MM.1S (cell line): ENCODE results near the gene ELN.

Source experiments
- CTCF ChIP-seq: fragments of 300-600 bp; sonication (generic); IDR thresholded peaks from 2 replicates; pipeline ENCODE4 v1.5.1; 2016; ENCODE audit warnings: antibody characterized with exemption, low read length, mixed read lengths
- EZH2 ChIP-seq: fragments of 300-600 bp; sonication (generic); optimal IDR thresholded peaks from 2 replicates; pipeline ENCODE3; 2017; ENCODE audit warnings: low read depth, mild to moderate bottlenecking, antibody characterized with exemption, low read length, mixed read lengths

- no peak for TF ChIP-seq CTCF
- no peak for TF ChIP-seq EZH2
These were observed 19.3 kb upstream of the ELN start for GRCh38 chr7:74008687-74009086.
